ENCODE results near the gene CLPX. TPM values are rescaled to one million over a fixed set of nuclear protein-coding genes. Genes with fewer than 3 reads are reported as not detected.
"Not testable (repeated sequence)": the region's sequence is repeated elsewhere in the genome, so short reads cannot be mapped to it uniquely, and the experiment has no call there.

CLPX gene
- total and polyA plus RNA-seq, 2 donors (not counting 1 experiment from before 2014, with no cell fraction given), result 16.6 to 54.5 TPM

- H3K4me2 ChIP-seq (replicated peaks; ENCODE audit: low read depth, low read length, poor library complexity, severe bottlenecking); H4K20me1 ChIP-seq (ENCODE audit: control insufficient read depth, insufficient read depth, low read length, poor library complexity, severe bottlenecking); H3K27ac ChIP-seq (ENCODE audit: low read length in 2 of 2); H3K27ac Mint-ChIP-seq; H3K4me1 ChIP-seq (ENCODE audit: control insufficient read depth in 2 of 2, insufficient read depth in 2 of 2, low read length in 2 of 2); H2AFZ ChIP-seq (ENCODE audit: insufficient read depth, low read depth, low read length, poor library complexity, severe bottlenecking); intact Hi-C loops (cut with micrococcal nuclease); ATAC-seq (ENCODE audit: low read depth); H3K4me1 Mint-ChIP-seq; CTCF ChIA-PET; H3K4me3 Mint-ChIP-seq; H3K9me3 Mint-ChIP-seq (ENCODE audit: insufficient read depth); H3K79me2 ChIP-seq (ENCODE audit: control insufficient read depth, insufficient read depth, low read length); POLR2A ChIA-PET; H3K27me3 ChIP-seq (replicated peaks in 1 of 4; ENCODE audit: control extremely low read depth in 1 of 4, control insufficient read depth in 3 of 4, insufficient read depth in 4 of 4, low read length in 3 of 4); H3K36me3 ChIP-seq (replicated peaks in 1 of 2; ENCODE audit: control extremely low read depth in 1 of 2, control insufficient read depth in 1 of 2, extremely low read depth in 1 of 2, insufficient read depth in 2 of 2, low read length in 1 of 2); H3K4me3 ChIP-seq (ENCODE audit: control extremely low read depth in 1 of 5, extremely low read depth in 1 of 5, insufficient read depth in 1 of 5, low read depth in 2 of 5, low read length in 4 of 5); DNase-seq; H3K9ac ChIP-seq (ENCODE audit: low read length); H3K9me3 ChIP-seq (ENCODE audit: control extremely low read depth in 1 of 3, control insufficient read depth in 2 of 3, insufficient read depth in 1 of 3, low read length in 2 of 3); H3K27me3 Mint-ChIP-seq: not testable (repeated sequence)
- WGBS (ENCODE audit: insufficient coverage), result 83% methylated on average over 2 of the region's 4 CpGs
Observed at GRCh38 chr15:65137893-65138292, 47.2 kb downstream of the CLPX start.

GRCh38 chr15:65137089-65137488 lies 48.1 kb downstream of the CLPX start:
- H4K20me1 ChIP-seq (ENCODE audit: control insufficient read depth, insufficient read depth, low read length, poor library complexity, severe bottlenecking); DNase-seq; H3K4me3 ChIP-seq (ENCODE audit: control extremely low read depth in 1 of 5, extremely low read depth in 1 of 5, insufficient read depth in 1 of 5, low read depth in 2 of 5, low read length in 4 of 5); H3K36me3 ChIP-seq (replicated peaks in 1 of 2; ENCODE audit: control extremely low read depth in 1 of 2, control insufficient read depth in 1 of 2, extremely low read depth in 1 of 2, insufficient read depth in 2 of 2, low read length in 1 of 2); H3K27me3 ChIP-seq (replicated peaks in 1 of 4; ENCODE audit: control extremely low read depth in 1 of 4, control insufficient read depth in 3 of 4, insufficient read depth in 4 of 4, low read length in 3 of 4); CTCF ChIA-PET; H2AFZ ChIP-seq (ENCODE audit: insufficient read depth, low read depth, low read length, poor library complexity, severe bottlenecking); H3K27ac Mint-ChIP-seq; ATAC-seq (ENCODE audit: low read depth); H3K9ac ChIP-seq (ENCODE audit: low read length); intact Hi-C loops (cut with micrococcal nuclease); POLR2A ChIA-PET; H3K27ac ChIP-seq (ENCODE audit: low read length in 2 of 2); H3K4me2 ChIP-seq (replicated peaks; ENCODE audit: low read depth, low read length, poor library complexity, severe bottlenecking); H3K27me3 Mint-ChIP-seq; H3K9me3 ChIP-seq (ENCODE audit: control extremely low read depth in 1 of 3, control insufficient read depth in 2 of 3, insufficient read depth in 1 of 3, low read length in 2 of 3); H3K4me3 Mint-ChIP-seq; H3K9me3 Mint-ChIP-seq (ENCODE audit: insufficient read depth): not testable (repeated sequence)
- Histone ChIP-seq H3K79me2 (ENCODE audit: control insufficient read depth, insufficient read depth, low read length) (peaks cover 10% of the 10 kb centered on the region), H3K4me1 (ENCODE audit: control insufficient read depth in 2 of 2, insufficient read depth in 2 of 2, low read length in 2 of 2) (peaks cover 12 to 14% of the 10 kb centered on the region in 2 donors)
- 92% methylated on average over 7 of the region's 7 CpGs for WGBS (ENCODE audit: insufficient coverage)
- peaks cover 11% of the 10 kb centered on the region for H3K4me1 Mint-ChIP-seq
